Activated effector memory CD4-positive, alpha-beta T cell treated with Interleukin-2 at 50 U/mL for 16 hours (primary cell): ENCODE results near the gene CLDN20.
"Not testable (repeated sequence)": the region's sequence is repeated elsewhere in the genome, so short reads cannot be mapped to it uniquely, and the experiment has no call there.

ENCODE experiments used
- DNase-seq: peaks from one replicate; pipeline ENCODE4 v3.0.0-alpha.2; 2020

Gene CLDN20

DNA sequence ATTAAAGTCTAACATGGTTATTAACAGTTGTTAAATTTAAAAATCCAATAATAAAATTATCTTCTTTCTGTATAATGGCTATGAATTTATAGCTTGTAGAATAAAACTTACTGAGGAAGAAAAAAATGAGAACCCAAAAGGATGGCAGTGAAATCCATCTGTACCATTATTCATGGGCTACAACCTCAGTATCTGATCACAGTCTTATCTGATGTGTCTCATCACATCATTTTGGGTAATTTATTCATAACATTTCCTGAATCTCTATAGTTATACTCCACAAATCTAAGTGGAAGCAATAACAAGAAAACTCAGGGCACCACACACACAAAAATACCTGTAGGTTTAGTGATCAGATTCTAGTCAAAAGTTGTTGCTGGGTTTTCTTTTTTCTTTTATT lies 7.3 kb downstream of the CLDN20 start:
- no peak for DNase-seq

DNA sequence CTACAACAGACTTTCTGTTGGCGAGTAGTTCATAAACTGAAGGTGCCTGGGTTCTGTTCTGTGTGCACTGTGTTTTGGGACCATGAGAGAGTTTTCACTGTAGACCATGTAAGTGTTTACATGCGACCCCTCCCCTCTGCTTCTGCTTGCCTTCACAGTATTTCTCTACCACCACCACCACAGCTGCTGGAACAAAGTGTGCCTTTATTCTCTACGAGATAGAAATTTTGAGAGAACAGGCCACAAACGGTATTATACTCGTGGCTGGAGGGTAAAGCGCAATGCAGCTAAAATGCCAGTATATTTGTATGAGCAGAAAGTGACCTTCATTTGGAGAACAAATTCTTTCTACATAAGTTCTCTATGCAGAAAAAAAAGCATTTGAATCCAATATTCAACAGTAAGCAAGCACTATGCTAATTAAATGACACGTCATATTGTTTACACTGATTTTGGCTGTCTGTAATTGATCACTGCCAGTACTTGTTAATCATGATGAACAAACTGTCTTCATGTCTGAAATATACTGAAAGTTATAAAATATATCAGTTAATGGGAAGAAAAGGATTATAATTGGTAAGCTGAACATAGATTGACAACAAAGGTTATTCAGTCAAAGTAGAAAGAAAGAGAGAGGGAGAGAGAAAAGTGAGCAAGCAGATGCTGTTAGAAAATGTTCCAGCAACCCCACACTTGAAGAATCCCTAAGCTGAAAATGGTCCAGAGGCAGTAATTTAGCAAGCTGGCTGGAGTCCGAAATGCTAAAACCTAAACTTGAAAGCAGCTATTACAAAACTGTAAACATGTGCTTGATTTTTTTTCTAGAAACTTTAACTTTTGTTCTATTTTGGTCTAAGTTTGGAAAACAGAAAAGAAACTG lies 8.8 kb downstream of the CLDN20 start:
- no peak for DNase-seq

DNA sequence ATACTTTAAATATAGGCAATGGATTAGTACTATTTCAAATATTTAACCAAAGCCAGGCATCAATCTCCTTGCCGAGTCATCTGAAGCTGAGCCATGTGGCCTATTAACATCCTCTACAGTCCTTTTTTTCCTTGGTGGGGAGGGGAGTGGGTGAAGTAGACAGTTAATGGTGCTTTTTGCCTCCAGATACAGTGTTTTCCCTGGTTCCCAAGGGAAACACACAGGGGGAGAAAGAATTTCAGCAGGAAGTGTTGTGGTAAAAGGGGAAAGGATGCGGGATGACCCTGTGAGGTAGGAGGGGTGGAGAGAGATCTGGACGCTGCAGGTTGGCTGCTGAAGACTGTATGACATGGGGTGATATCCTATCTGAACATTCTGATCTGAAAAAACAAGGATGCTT lies 9.6 kb downstream of the CLDN20 start:
- DNase-seq, result no peak

DNA sequence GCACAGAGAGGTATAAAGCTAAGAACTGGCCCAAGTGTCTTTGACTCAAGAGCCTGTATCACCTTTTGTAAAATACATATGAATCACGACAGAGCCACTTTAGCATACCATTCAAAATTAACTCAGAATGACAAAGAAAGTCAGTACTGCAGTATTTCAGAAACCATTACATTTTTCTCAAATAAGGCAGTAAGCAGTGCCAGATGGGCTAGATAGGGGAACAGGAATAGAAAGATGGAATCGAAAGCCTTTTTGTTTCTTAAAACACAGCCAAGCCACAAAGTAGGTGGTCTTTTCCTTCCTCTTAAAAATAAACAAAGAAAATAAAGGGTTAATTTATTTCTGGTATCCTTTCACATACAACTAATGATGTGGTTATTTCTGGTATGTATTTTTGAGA lies 10.3 kb downstream of the CLDN20 start:
- DNase-seq, result no peak

DNA sequence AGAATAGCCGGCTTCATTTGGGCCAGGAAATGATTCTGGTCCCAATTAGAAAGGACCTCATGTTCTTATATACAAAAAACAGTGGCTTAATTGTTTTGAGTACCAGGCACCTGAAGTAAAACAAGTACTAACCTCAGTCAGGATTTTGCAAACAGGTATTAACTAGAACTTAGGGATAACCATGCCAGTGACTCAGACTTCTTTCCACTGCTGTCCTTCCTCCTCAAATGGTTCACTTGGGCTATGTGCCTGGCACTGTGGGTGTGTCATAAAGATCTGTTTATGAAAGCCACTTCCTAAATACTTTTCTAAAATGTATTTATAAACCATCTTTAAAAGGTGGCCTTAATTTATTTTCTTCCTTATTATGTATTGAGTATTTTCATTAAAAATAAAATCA lies 10.7 kb downstream of the CLDN20 start:
- no peak for DNase-seq

DNA sequence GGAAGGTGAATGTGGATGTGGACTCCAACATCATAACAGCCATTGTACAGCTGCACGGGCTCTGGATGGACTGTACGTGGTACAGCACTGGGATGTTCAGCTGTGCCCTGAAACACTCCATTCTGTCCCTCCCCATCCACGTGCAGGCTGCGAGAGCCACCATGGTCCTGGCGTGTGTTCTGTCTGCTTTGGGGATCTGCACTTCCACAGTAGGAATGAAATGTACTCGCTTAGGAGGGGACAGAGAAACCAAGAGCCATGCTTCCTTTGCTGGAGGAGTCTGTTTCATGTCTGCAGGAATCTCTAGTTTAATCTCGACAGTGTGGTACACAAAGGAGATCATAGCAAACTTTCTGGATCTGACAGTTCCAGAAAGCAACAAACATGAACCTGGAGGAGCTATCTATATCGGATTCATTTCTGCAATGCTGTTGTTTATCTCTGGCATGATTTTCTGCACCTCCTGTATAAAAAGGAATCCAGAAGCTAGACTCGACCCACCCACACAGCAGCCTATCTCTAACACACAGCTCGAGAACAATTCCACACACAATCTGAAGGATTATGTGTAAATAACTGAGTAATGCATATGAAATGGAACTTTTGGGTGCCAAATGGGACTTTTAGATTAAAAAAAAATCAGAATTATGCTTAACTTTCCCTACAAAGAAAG lies 12.1 kb downstream of the CLDN20 start:
- DNase-seq, result no peak

- DNase-seq, result no peak
Observed at GRCh38 chr6:155276638-155277037, 12.8 kb downstream of the CLDN20 start.

GRCh38 chr6:155278319-155279049 lies 14.7 kb downstream of the CLDN20 start:
- no peak for DNase-seq

DNA sequence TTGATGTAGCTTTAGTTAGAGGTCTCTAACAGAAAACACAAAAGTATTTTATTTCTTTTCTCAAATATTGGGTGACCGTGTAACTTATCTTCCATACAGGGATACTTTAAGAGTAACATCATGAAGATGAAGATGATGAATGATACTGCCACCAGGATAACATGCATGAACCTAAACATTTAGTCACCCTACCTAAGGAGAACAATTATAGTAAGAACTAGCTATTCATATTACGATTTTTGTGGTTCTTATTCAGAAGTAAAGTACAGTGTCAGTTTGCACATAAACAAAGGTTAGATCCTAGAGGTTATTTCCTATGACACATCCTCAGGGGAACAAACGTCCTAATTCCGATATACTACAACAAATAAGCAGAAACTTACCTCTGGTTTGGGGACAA lies 21.0 kb downstream of the CLDN20 start:
- DNase-seq, result no peak

DNA sequence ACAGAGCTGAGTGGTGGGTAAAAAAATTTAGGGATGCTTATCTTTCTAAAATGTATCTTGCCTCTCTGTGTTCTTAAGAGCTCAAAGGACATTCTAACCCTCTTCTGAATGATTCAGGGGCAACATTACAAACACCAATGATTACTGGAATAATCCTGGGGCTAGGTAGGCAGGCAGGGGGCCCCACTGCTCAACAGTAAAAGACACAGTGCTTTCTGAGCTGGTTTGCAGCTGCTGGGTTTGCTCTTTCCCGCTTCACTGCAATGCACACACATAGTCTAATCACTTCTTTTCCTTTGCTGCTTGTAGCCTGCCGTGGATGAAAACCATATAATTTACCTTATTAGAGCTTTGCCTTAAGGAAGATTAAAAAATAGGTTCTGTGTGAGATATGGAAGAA lies 23.9 kb downstream of the CLDN20 start:
- DNase-seq, result no peak

DNA sequence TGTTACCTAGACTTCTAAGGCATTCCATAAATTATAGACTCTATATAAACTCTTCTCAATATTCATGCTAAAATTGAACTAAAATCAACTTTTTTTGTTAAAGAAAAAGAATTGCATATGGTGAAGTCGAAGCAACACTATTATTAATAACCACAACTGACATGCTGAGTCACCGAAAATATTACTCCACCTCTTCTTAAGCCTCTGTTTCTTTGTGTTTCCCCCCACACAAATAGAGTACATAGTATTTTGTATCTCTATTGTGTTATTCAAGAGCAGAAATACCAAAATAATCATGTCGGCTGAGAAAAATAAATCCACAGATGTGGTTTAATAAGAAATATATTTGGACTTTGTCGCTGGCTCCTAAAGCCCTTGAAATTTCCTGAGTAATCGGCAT lies 26.7 kb downstream of the CLDN20 start:
- DNase-seq, result no peak

- no peak for DNase-seq
Observed at GRCh38 chr6:155291291-155291690, 27.5 kb downstream of the CLDN20 start.

DNA sequence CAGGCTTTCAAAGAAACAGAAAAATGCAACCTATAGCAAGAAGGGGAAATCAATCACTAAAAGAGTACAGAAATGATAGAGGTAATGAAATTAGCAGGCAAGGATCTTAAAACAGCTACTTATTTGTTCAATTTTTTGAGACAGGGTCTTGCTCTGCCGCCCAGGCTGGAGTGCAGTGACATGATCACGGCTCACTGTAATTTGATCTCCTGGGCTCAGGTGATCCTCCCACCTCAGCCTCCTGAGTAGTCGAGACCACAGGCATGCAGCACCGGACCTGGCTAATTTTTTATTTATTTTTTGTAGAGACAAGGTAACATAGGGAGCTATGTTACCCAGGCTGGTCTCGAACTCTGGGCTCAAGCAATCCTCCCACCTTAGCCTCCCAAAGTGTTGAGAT lies 28.9 kb downstream of the CLDN20 start:
- no peak for DNase-seq

- no peak for DNase-seq
Observed at GRCh38 chr6:155297669-155298068, 33.9 kb downstream of the CLDN20 start.

GRCh38 chr6:155301867-155302266 lies 38.1 kb downstream of the CLDN20 start:
- DNase-seq, result no peak

DNA sequence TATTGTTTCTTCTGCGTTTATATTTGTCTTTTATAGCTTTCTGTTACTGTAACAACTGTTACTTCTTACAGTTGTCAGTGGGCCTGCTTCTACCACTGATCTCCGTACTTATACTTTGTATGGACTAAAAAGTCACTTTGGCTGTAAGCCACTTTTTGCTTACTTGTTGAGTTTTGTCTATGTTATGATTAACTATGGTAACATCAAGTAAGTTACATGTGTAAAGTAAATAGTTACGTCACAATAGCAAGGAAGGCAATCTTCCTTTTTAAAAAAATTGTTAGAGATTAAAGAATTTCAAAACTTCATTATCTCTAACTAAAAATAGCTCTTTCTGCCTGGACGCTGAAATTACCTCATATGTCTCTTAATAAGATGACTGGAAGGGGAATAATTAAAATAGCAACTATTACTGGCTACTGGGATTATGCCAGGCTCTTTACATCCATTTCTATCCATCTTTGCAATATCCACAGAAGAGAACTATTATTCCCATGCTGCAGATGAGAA lies 39.6 kb downstream of the CLDN20 start:
- DNase-seq, result no peak

DNA sequence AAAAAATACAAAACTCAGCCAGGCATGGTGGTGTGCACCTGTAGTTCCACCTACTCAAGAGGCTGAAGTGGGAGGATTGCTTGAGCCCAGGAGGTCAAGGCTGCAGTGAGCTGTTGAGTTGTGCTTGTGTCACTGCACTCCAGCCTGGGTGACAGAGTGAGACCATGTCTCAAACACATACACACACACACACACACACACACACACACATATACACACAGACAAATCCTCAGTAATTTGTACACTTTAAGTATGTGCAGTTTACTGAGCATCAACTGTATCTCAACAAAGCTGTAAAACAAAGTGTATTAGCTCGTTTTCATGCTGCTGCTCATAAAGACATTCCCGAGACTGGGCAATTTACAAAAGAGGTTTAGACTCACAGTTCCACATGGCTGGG lies 43.1 kb downstream of the CLDN20 start:
- no peak for DNase-seq

DNA sequence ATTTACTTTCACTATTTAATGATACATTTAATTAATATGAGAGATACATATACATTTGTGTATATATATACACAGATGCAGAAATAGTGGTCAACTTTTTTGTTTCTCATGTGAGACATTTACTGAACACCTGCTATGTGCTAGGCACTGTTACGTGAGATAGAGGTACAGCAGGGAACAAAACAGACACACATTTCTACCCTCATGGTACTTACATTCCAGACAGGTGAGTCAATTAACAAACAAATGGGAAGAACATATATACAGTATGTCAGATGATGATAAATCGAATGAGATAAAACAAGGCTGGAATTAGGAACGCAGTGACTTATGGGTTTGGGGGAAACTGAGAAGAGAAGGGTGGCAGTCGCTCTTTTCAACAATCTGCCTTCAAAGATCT lies 45.3 kb downstream of the CLDN20 start:
- no peak for DNase-seq

DNA sequence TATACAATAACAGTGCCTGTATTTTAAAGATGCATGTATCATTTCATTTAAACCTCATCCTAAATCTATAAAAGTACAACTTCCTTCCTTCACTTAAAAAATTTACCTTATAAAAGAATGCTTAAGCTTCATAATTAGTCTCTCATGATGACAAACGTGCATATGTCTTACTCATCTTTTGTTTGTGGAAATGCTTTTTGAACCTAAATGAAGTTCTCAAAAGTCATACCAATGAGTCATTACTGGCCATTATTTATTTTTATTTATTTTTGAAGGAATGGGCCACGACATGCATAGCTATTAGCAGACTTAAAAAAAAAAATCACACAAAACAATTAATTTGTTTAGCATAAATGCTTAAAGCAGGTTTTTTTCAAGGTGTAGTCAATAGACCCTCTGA lies 46.8 kb downstream of the CLDN20 start:
- no peak for DNase-seq

DNA sequence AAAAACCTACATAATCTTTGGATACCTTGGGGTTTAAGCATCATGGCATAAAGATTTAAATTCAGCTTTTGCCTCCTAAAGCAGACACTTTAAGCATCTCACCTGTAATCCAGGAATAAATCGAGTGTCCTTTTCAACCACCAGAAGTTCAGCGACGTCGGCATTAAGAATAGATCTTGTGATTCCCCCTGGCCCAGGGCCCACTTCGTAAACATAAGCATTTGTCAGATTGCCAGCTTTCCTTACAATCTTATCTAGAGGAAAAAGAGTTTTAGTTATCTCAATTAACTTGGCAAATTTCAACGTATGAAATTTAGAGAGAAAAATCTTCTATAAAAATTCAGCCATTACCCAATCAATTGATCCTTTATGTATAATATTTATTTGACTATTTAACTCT lies 47.3 kb downstream of the CLDN20 start:
- DNase-seq, result no peak

DNA sequence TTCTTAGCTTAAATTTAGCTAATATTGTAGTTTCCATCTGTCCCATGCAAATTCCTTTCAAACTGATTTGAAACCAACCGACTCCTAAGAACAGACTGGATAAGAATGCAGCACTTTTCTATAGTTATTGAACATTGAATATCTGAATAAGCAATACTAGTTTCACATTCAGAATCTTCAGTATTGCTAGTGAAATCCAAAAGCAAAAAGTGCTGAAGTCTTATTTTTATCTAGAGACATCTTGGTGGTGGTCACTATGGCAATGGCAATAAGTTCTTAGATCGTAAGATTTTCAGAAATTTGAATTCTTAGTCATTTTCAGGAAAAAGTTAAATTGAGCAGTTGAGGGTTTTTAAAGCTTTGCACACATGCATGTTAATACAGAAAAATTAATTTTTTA lies 47.8 kb downstream of the CLDN20 start:
- DNase-seq, result no peak

GRCh38 chr6:155312950-155313349 lies 49.1 kb downstream of the CLDN20 start:
- DNase-seq, result not testable (repeated sequence)

- no peak for DNase-seq
Observed at GRCh38 chr6:155313602-155314091, 49.8 kb downstream of the CLDN20 start.
